ENCODE data around the gene ANKRD11. TPM values are rescaled to one million over a fixed set of nuclear protein-coding genes. Genes with fewer than 3 reads are reported as not detected.

The ANKRD11 gene
- total RNA-seq, 1 experiment from 2014 or later = 99.4 TPM

DNA sequence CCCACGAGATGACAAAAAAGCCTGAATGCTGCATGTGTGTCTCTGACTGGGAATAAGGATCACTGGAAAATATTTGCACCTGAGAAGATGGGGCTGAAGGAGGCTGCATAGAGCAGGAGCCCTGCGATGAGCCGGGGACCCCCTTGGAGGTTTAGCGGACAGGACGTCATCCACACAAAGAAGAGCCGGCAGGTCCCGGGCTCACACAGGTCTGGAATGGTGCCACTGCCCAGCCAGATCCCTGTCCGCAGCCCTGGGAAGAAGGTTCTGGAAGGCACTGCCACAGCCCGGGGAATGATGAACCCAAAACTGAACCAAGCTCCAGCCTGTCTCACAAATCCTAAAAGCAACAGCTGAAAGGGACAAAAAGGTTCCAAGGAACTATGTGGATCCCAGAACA lies 101.8 kb downstream of the ANKRD11 start:
- no peak overlapping the region for H3K4me3 ChIP-seq (ENCODE audit: low read depth in 2 of 2, low read length in 2 of 2)
- H3K27ac ChIP-seq (ENCODE audit: low read length) = no peak overlapping the region
- BruUV-seq (replicated peaks) = no TSS peak
- intact Hi-C loops (cut with micrococcal nuclease; ENCODE audit: unreplicated experiment) = no loop called here
- CTCF ChIA-PET = no interaction called here
- peaks cover 23% of the 10 kb centered on the region for H3K4me1 ChIP-seq (ENCODE audit: control insufficient read depth, insufficient read depth, low read length)
- H3K9me3 ChIP-seq (ENCODE audit: control insufficient read depth, insufficient read depth, low read depth, low read length) = no peaks in the 10 kb centered on the region
- POLR2A ChIA-PET = no interaction called here
- TF ChIP-seq POLR2AphosphoS5 (IDR thresholded peaks at IDR 0.05; ENCODE audit: low read depth, low read length) (no peak), TCF7L2 (IDR thresholded peaks at IDR 0.05; ENCODE audit: low read depth, low read length) (no peak), SIN3A (IDR thresholded peaks at IDR 0.05; ENCODE audit: borderline replicate concordance, insufficient read depth, low read depth, low read length) (no peak), CTCF (IDR thresholded peaks at IDR 0.05) (no peak)
- TF ChIP-seq, protein P1, sequence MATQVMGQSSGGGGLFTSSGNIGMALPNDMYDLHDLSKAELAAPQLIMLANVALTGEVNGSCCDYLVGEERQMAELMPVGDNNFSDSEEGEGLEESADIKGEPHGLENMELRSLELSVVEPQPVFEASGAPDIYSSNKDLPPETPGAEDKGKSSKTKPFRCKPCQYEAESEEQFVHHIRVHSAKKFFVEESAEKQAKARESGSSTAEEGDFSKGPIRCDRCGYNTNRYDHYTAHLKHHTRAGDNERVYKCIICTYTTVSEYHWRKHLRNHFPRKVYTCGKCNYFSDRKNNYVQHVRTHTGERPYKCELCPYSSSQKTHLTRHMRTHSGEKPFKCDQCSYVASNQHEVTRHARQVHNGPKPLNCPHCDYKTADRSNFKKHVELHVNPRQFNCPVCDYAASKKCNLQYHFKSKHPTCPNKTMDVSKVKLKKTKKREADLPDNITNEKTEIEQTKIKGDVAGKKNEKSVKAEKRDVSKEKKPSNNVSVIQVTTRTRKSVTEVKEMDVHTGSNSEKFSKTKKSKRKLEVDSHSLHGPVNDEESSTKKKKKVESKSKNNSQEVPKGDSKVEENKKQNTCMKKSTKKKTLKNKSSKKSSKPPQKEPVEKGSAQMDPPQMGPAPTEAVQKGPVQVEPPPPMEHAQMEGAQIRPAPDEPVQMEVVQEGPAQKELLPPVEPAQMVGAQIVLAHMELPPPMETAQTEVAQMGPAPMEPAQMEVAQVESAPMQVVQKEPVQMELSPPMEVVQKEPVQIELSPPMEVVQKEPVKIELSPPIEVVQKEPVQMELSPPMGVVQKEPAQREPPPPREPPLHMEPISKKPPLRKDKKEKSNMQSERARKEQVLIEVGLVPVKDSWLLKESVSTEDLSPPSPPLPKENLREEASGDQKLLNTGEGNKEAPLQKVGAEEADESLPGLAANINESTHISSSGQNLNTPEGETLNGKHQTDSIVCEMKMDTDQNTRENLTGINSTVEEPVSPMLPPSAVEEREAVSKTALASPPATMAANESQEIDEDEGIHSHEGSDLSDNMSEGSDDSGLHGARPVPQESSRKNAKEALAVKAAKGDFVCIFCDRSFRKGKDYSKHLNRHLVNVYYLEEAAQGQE (IDR thresholded peaks at IDR 0.05; ENCODE audit: insufficient read depth in 1 of 2, low read depth in 2 of 2, low read length in 1 of 2) = no peak
- in situ Hi-C loops (cut with HindIII; ENCODE audit: low pct_unique_long_range_greater_than_20kb, low sequenced_read_pairs) = no loop called here
- no peaks in the 10 kb centered on the region for H3K36me3 ChIP-seq (ENCODE audit: control insufficient read depth, insufficient read depth, low read length)
- no peak for DNase-seq (ENCODE audit: low read depth, low spot score)
- no peaks in the 10 kb centered on the region for H3K27me3 ChIP-seq (ENCODE audit: control insufficient read depth, insufficient read depth, low read length)
- no peak for ATAC-seq

DNA sequence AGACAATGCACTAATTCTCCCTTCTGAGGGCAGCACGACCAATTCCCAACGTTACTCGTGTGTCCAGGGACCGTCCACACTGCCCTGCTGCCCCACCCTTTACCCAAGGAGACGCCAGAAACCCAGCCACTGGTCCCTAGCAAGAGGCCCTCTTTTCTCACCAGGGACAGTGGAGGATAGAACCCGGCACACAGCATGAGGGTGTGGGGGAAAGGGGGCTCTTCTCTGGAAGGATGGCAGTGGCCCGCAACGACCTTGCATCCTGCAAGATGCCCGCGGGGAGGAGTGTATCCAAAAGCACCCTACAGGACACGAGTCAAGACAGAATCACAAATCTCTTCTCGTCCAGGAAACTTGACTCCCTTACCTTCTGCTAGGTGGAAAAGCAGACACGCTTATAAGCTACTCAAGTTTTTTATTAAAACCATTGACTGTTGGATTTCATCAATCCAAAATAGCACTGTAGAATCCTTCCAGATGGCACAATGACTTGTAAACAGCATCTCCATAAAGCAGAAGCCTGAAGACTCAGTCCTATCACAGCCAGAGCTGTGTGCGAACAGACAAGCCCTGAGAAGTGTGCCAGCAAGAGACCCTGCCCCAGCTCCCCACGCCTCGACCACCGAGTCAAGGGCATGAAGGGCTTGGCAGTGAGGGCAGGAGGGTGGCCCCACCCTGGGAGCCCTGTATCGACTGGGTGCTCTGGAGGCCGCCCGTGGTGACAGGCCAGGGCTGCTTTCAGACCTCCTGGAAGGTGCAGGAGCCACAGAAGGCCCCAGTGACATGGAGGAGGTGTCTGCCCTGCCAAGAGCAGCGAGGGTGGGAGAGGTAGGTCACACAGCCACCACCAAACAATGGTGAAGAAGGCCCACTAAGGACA lies 103.8 kb downstream of the ANKRD11 start:
- Histone ChIP-seq H3K4me1 (ENCODE audit: control insufficient read depth, insufficient read depth, low read length) (peaks cover 40% of the 10 kb centered on the region), H3K27me3 (ENCODE audit: control insufficient read depth, insufficient read depth, low read length) (no peaks in the 10 kb centered on the region), H3K36me3 (ENCODE audit: control insufficient read depth, insufficient read depth, low read length) (no peaks in the 10 kb centered on the region), H3K9me3 (ENCODE audit: control insufficient read depth, insufficient read depth, low read depth, low read length) (no peaks in the 10 kb centered on the region), H3K4me3 (ENCODE audit: low read depth in 2 of 2, low read length in 2 of 2) (no peak overlapping the region), H3K27ac (ENCODE audit: low read length) (no peak overlapping the region)
- POLR2A ChIA-PET = no interaction called here
- ATAC-seq (no peak), DNase-seq (ENCODE audit: low read depth, low spot score) (no peak)
- CTCF ChIA-PET = no interaction called here
- no TSS peak for BruUV-seq (replicated peaks)
- intact Hi-C loops (cut with micrococcal nuclease; ENCODE audit: unreplicated experiment) (no loop called here), in situ Hi-C loops (cut with HindIII; ENCODE audit: low pct_unique_long_range_greater_than_20kb, low sequenced_read_pairs) (no loop called here)
- TF ChIP-seq, protein P1 (IDR thresholded peaks at IDR 0.05; ENCODE audit: insufficient read depth in 1 of 2, low read depth in 2 of 2, low read length in 1 of 2) = no peak
- no peak for TF ChIP-seq POLR2AphosphoS5 (IDR thresholded peaks at IDR 0.05; ENCODE audit: low read depth, low read length)
- TF ChIP-seq TCF7L2 (IDR thresholded peaks at IDR 0.05; ENCODE audit: low read depth, low read length) = no peak
- TF ChIP-seq SIN3A (IDR thresholded peaks at IDR 0.05; ENCODE audit: borderline replicate concordance, insufficient read depth, low read depth, low read length) = no peak
- no peak for TF ChIP-seq CTCF (IDR thresholded peaks at IDR 0.05)

All from Panc1 (cell line).